HG02938 (cell line): Measurements from ENCODE around the gene PIAS1.
"Not testable (repeated sequence)": the region's sequence is repeated elsewhere in the genome, so short reads cannot be mapped to it uniquely, and the experiment has no call there.

Source experiments
- ATAC-seq: cut with Tn5 transposase; IDR thresholded peaks from one replicate; pipeline ENCODE4 v1.9.1; 2021; ENCODE audit warnings: mild to moderate bottlenecking, moderate library complexity; ENCODE audit not compliant: unreplicated experiment

Gene PIAS1

DNA sequence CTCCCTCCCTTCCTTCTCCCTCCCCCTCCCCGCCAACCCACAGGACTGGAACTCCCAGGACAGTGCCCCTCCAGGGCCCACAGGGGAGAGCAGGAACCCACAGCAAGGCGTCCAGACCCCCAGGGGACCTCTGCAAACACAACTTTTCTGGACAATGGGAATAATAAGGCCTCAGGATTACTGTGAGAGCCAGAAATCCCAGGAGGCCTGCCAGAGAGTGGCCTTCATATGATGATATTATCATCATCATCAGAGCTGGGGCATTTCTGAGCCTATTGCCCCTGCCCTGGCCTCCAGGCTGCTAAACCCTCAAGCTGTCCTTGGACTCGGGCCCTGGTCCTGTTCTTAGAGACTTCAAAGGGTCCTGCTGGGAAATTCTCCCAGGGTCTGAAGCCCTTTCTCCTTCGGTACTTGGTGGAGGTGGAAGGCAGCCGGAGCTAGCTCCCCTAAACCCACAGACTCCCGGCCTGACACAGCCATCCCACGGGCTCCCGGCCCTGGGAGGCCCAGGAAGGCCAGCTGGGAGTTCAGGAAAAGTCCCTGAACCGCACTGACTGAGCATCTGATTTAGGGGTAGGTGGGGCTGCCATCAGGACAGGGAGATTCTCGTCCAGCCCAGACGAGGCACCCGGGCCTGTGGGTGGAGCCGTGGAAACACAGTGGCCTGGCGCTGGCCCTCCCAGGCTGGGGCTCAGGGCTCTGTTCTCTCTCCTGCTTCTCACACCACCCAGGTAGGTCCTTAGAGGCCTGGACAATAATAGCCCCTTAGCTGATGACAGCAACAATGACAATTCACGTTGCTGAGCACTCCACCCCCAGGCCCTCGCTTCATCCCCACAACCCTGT lies 146.1 kb downstream of the PIAS1 start:
- no peak for ATAC-seq

DNA sequence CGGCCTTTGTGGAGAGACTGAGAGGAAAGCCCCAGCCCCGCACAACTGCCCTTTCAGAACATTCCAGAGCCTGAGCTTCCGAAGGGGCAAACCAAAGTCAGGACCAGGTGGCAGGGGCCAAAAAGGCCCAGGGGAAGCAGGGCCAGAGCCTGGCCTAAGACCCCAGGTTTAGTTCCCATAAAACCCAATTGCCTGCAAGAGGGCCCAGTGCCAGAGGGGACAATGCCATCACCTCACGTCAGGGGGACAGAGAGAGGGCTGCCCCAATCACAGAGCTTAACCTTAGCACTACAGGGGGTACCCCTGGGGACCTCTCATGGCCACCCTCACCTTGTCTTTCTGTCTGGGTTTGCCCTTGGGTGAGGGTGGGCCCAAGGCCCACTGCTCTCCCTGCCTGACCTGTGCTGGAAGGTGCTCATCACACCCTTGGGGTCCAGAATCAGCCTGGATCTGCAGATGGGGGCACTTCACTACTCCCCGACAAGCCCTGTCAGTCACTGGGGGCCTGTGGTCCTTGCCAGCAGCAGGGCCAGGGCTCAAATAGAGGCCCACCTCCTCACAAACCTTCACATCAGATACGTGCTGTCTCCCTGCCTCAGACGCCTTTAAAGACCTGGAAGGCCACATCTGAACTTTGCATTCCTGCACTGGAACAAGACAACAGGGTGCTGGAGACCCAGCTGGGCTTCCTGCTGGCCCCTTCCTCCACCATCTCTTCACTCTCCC lies 147.2 kb downstream of the PIAS1 start:
- no peak for ATAC-seq

DNA sequence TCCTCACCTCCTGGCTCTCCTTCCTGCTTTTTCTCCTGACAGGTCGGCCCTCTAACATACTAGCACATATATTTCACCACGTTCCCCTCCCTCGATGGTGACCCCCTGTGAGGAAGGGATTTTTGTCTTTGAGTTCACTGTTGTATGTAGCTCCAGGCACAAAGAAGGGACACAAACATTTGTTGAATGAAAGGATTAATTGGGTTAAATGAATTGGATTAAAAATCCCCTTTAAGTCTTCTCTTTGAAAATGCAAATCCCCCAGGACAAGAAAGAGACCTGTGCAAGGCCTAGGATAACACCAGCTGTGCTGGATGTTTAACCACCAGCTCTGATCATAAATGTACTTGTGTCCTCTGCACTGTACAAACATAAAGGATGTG lies 147.8 kb downstream of the PIAS1 start:
- ATAC-seq, result no peak

DNA sequence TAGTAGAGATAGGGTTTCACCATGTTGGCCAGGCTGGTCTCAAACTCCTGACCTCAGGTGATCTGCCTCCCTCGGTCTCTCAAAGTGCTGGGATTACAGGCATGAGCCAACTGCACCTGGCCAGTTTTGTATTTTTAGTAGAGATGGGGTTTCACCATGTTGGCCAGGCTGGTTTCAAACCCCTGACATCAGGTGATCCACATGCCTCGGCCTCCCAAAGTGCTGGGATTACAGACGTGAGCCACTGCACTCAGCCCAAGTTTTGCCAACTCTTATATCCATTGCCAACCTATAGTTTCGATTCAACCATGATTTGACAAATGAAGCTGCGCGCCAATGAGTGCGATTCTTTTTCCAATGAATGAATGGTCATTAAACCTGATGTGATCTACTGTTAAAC lies 148.9 kb downstream of the PIAS1 start:
- ATAC-seq, result not testable (repeated sequence)

DNA sequence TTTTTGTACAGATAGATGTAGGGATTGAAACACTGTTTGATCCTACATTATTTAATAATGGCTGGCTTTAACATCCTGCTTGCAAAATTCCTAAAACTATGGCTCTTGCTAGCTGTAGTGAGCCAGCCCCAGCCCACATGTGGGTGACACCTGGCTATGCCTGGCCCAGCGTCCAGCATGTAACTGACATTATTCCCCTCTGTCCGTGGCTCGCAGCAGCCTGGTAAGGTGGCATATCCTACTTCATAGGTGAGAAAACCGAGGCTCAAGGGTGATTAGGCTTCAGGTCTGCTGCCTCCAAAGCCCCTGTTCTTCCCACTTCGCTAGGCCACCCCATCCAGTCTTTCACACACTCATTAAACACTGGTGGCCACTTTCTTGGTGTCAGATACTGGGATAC lies 149.4 kb downstream of the PIAS1 start:
- no peak for ATAC-seq

DNA sequence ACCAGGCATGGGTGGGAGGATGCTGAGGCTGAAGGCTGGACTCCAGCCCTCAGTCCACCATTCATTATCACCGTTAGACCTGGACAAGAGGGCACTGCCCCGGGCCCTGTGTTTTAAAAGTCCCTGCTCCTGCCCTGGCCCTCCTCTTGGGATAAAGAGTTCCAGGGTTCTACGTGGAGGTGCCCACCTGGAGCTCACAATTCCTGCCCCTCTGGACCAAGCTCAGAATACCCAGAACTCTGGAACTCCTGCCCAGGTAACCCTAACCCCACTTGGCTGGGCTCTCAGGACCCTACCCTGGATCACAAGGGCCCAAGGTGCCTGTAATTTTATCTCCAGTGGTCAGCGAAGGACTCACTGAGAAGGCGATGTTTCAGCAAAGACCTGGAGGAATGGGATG lies 149.8 kb downstream of the PIAS1 start:
- no peak for ATAC-seq

DNA sequence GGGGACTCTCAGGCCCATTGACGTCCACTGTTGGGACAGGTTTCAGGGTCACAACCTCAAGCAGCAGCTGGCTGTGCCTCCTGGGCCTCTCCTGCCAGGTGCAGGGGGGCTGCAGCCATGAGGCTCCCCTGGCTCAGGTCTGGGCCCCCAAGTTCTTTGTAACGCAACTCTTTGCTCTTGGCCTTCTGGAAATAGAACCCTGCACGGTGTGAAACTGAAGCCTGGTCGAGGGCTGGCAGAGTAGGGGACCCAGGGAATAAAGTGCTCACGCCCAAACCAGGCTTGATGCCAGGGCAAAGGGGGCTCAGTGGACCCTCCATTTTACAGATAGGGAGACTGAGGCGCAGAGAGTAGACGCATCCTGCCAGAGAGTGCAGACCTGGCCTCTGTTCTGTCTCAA lies 150.2 kb downstream of the PIAS1 start:
- no peak for ATAC-seq

DNA sequence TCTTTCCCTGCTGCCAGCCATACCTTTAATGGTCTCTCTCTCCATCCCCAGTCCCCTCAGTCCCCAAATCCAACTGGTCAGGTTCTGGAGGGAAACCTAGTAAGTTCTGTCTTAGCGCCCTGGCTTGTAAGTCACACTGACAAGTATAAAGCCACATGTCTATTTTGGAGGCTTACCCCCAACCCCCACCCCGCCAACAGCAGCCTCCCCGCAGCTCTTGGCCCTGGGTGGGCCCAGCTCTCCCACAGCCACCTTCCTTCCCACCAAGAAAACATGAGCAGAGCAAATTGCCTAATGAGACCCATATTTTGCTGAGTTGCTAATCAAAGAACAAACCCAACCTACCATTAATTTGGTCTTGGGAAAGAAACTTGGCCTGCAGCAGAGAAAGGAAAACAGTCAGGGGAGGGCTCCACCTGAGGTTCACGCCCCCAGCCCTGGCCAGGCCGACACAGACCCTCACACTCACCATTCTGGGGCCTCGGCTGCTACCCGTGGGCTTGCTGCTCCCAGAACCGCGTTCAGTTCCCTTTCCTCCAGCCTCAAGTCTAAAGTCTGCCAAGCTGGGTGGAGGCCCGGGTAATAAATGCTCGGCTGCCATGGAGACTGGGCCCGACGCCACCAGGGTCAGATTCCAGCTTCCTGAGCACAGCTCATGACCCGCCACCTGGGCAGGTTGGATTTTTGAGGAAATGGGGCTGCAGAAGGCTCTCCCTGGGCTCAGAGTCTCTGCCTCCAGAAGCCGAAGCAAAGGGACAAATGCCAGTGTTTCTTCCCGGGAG lies 150.9 kb downstream of the PIAS1 start, which contains the start of gene CALML4:
Gene CALML4 (minus strand): TSS at position 557 of the 782 bp plus-strand sequence. CDS start 85 bp downstream, at position 472.
- no peak for ATAC-seq

DNA sequence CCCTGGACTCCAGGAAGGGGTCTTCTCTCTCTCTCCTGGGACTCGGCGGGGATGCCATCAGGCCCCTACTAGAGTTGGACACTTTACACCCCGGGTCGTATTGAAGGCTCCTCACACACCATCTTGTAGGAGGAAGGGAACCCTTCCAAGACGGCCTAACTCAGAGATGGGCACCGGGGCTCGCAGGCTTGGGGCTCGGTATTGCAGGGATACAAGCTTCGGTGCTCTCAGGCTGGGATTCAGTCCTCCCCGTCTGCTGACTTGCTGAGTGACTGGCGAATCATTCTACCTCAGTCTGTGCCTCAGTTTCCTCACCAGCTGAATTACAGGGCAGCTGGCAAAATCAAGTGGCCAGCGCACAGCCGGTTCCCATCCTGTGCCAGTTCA lies 151.4 kb downstream of the PIAS1 start:
- no peak for ATAC-seq

DNA sequence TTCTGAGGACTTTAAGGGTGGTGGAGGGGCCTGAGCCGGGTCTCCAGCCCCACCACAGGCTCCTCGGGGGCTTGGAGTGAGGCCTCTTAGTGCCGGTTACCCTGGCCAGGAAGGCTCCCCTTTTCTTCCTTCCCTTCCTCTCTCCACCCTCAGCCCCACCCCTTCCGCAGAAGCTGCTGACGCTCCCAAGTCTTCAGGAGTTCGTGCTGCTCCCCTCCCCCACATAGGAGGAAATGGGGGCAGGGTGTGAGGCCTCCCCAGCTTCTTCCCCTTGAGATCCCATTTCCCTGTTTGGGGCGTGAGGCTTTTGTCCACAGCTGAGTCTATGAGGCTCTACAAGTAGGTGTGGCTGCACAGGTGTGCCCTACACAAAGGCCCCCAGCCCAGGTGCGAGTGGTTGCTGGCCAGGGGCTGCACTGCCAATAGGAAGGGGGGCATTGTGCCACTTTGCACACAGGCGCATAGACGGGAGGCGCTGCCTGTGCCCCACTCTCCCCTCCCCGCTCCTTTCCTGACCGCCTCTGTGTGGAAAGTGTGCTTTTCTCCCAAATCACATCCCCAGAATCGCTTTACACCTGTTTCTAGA lies 151.9 kb downstream of the PIAS1 start:
- ATAC-seq, result no peak

DNA sequence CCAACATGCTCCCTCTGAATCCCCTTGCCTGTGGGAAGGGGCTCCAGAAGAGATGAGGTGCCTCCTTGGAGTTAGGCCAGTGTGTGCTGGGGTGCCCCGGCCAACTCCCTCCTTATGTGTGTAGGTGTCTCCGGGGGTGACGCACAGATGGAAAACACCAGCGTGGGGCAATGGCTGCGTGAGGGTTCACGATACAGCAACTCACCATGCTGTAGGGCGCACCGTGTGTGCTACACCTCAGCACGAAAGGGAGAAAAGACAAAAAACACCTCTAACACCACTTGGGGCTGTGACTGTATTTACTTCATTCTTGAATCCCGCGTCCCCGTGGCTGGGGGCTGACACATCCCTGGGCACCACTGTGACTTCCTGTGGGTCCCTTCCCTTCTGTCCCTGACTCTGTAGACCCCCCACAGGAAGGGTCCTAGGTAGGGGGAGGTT lies 152.6 kb downstream of the PIAS1 start:
- ATAC-seq, result no peak

DNA sequence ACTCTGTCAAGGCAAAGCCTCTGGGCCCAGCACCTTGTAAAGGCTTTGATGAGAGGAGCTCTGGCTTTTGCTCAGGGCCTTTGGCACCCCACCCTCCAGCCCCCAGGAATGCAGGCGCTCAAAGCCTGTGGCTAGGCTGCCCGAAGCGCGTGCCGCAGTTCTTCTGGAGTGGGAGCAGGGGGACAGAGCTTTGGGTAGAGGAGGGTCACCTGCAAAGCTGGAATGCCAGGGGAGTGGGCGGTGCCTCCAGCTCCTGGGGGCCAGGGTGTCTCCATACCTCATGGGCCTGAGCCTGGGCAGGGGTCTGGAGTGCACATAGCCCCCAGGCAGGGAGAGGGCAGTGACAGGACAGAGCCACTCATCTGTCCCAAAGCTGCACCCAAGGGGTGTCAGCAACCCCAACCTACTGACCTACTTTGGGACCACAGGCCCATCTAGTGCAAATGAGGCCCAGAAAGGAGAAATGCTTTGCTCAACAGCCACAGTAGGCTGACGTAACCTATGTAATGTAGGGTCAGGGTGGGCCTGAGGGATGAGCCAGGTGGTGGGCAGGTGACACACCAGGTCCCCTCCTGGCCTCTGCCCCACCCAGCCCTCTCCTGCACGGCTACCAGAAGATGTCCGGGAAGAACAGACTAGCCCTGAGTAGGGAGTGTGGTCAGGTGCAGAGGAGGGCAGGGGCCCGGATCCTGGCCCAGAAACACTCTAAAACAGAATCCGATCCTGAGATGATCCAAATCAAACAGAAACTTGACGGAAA lies 153.2 kb downstream of the PIAS1 start:
- no peak for ATAC-seq

DNA sequence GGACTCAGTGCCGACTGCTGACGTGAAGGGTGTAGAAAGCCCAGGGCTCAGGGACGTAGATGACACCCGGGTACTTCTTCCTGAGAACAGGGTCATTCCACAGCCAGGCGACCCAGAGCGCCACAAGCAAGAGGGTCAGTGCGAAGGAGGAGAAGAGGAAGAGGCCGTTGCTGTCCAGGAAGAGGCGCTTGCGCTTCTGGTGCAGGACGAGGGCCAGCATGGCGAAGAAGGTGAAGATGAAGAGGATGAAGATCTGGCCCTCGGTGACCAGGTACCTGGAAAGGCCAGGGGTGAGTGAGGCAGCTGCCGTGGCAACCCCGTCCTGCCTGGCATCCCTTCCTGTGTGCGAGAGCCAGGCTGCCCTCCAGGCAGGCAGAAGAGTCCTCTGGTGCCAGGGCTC lies 154.0 kb downstream of the PIAS1 start:
- no peak for ATAC-seq

DNA sequence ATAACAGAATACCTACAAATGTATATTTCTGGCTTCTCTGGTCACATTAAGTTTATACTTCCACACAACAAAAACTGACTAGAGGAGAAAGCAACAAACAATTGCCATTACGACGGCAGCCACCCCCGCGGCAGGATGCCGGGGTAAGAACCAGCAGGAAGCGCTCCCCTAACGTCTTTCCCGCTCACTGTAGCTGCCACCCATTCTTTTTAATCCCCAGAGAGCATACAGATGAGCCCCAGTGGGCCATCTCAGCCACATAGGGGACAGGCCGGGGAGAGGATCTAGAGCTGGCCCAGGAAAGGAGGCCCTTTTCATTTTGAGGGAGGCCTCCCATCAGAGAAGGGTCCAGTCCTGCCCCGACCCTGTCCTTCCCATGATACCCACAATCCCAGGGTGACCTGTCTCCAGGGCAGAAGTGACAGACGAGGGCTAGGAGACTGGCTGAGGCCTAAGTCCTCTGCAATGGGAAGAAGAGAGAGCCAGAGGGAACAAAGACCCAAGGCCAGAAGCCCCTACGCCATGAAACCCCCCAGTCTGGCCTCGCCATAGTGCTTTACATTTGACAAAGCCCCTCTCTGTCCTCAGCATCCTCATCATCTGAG lies 154.6 kb downstream of the PIAS1 start:
- ATAC-seq, result no peak

DNA sequence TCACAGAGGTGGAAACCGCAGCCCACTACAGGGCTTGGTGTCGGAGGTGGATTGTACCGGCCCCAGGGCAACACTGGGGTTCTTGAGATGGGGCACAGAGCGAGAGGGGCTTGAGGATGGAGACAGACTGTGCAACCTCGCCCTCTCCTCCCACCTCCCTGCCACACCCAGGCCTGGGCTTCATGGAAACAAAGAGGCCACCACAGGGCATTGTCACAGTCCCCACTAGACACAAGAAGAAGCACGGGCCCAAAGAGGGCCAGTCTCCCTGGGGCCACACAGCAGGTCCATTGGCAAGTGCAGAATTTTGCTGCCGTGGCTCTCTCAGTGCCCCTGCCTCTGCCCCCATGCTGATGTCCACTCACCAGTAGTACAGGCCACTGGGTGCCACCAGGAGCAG lies 155.2 kb downstream of the PIAS1 start:
- ATAC-seq, result no peak

DNA sequence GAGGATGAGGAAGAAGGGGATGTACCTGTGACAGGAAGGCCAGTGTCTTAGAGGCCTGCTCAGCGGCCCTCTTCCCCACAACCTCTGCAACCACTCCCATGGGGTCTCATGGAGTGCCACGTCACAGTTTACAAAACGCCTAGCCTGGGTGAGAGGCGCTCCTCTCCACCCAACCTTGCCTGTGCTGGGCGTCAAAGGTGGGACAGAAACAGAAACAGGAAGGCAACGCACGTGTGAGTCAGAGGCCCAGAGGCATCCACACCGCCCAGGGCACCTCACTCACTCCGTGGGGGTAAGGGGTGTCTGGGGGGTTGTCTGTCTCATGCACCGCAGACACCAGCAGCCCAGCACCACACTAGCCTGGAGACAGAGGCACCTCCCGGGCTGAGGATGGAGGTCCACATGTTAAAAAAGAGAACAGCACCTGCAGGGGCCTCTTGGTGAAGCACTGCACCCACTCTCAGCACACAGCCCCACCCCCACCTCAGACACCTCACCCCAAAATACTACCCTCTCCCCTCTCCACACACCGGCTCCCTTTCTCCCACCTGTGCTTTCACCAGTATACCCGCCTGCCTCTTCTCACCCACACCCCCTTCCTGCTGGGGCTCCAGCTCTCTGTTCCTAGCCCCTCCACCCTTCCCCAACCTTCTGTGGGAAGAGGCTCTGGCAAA lies 155.8 kb downstream of the PIAS1 start:
- peak; percentile 46 for ATAC-seq

DNA sequence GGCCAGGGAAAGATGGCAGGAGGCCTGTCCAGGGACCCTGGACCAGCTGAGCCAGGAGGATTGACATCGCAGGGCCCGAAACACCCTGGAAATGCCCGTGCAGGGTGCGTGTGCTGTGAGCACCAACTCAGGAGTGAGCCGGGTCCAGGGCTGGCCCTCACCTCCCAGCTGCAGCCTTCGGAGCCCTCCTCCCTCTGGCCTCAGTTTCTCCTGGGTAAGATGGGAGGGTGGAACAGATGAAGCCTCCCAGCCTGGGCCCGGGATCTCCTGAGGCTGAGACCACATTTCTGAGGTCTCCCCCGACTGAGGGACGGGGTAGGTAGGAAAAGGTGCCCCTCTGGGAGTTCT lies 156.3 kb downstream of the PIAS1 start:
- ATAC-seq, result no peak

DNA sequence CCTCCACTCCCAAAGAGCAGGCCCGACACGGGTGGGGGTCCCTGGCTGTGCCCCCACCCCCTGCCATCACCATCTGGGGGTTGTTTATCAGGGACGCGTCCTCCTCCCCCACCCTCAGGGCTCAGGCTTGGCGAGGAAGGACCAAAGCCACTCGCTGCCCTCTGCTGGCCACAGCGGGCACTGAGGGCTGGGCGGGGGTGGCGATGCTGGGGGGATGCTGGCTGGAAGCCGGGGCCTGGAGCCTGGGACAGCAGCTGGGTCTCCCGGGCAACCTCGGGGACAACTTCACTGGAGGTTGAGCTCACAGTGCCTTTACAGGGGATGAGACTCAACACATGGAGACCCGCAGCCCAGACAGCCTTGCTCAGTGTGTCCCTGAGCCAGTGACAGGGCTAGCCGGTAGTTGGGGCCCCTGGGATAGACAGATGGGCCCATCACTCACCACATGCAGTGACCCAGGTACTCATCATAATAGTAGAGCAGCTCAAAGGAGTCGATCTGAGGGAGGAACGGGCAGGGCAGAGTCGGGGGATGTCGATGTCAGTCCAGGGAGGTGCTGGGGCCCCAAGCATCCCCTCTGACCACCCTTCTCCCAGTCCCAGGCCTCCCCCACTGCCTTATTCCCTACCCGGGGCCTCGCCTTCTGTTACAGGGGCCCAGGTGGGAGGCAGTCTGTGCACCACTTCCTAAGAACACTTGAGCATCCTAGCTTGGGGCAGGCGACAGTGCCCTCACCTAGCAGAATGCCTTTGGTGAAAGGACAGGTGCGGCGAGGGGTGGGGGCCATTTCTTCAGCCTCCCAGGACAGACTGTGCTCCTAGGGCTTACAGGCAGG lies 156.9 kb downstream of the PIAS1 start:
- ATAC-seq, result no peak
